Hepatocyte (in vitro differentiated cells): ENCODE data around the gene RPUSD4. TPM values are rescaled to one million over a fixed set of nuclear protein-coding genes. Genes with fewer than 3 reads are reported as not detected.
A peak's percentile ranks its signal among the peaks of the same experiment; 100 is the strongest.

Experiments used
- DNase-seq: peaks from one replicate; pipeline ENCODE4 v3.0.0-alpha.2; 2016; ENCODE audit warnings: low spot score
- H2AFZ ChIP-seq: fragments of 200-600 bp; sonication (generic); 2 replicates; pipeline ENCODE4 v1.6.0; 2016; ENCODE audit warnings: antibody characterized with exemption, mild to moderate bottlenecking
- H3K27ac ChIP-seq: fragments of 200-600 bp; sonication (generic); 2 replicates; pipeline ENCODE4 v1.5.1; 2016; ENCODE audit warnings: mild to moderate bottlenecking
- H3K27me3 ChIP-seq: fragments of 200-600 bp; sonication (generic); 2 replicates; pipeline ENCODE4 v1.6.1; 2016
- H3K36me3 ChIP-seq: fragments of 200-600 bp; sonication (generic); replicated peaks from 2 replicates; pipeline ENCODE4 v1.5.1; 2016; ENCODE audit warnings: low read depth; ENCODE audit not compliant: insufficient read depth
- H3K4me1 ChIP-seq: fragments of 200-600 bp; sonication (generic); 2 replicates; pipeline ENCODE4 v1.5.1; 2016; ENCODE audit warnings: mild to moderate bottlenecking, moderate library complexity; ENCODE audit not compliant: insufficient read depth
- H3K4me2 ChIP-seq: fragments of 200-600 bp; sonication (generic); 2 replicates; pipeline ENCODE4 v1.6.0; 2016
- H3K4me3 ChIP-seq: fragments of 200-600 bp; sonication (generic); 2 replicates; pipeline ENCODE4 v1.5.1; 2016; ENCODE audit warnings: mild to moderate bottlenecking
- H3K79me2 ChIP-seq: fragments of 200-600 bp; sonication (generic); 2 replicates; pipeline ENCODE4 v1.6.0; 2017; ENCODE audit warnings: mild to moderate bottlenecking
- H3K9me2 ChIP-seq: fragments of 200-600 bp; sonication (generic); replicated peaks from 2 replicates; pipeline ENCODE4 v1.6.0; 2017; ENCODE audit warnings: mild to moderate bottlenecking; ENCODE audit not compliant: insufficient read depth
- H3K9me3 ChIP-seq: fragments of 200-600 bp; sonication (generic); 2 replicates; pipeline ENCODE4 v1.5.1; 2016; ENCODE audit warnings: low read depth, mild to moderate bottlenecking
- H4K20me1 ChIP-seq: fragments of 200-600 bp; sonication (generic); 2 replicates; pipeline ENCODE4 v1.6.0; 2016; ENCODE audit warnings: mild to moderate bottlenecking; ENCODE audit not compliant: insufficient read depth, poor library complexity, severe bottlenecking
- EZH2 ChIP-seq: fragments of 200-600 bp; sonication (generic); IDR thresholded peaks from 2 replicates; pipeline ENCODE4 v1.6.1; 2016; ENCODE audit warnings: antibody characterized with exemption, mild to moderate bottlenecking, borderline replicate concordance
- EZH2phosphoT487 ChIP-seq: fragments of 200-600 bp; sonication (generic); IDR thresholded peaks from one replicate; pipeline ENCODE4 v1.6.1; 2018; ENCODE audit warnings: antibody characterized with exemption, mild to moderate bottlenecking, low read depth, moderate library complexity; ENCODE audit not compliant: unreplicated experiment, severe bottlenecking
- WGBS: methylation state at CpG from one replicate; pipeline ENCODE4 v1.1.6; 2016; ENCODE audit warnings: low lambda C conversion rate; ENCODE audit errors: missing lambda C conversion rate; 5-methylcytosine and 5-hydroxymethylcytosine counted together
- polyA plus RNA-seq: library from polyadenylated mRNA; unstranded; fragments of >200 nt; fragmentation: Nextera tagmentation; extraction: Ambion mirVana; gene quantifications from 2 replicates; pipeline ENCODE4 v1.2.1, GENCODE V29; 2016
- total RNA-seq: library from RNA; depleted of rRNA; stranded (reverse); fragments of >200 nt; gene quantifications from 2 replicates; pipeline ENCODE4 v1.2.3, GENCODE V29; 2014
- TF ChIP-seq, protein P1 (sequence below): fragments of 200-600 bp; sonication (generic); IDR thresholded peaks from 2 replicates; pipeline ENCODE4 v1.5.1; 2016; ENCODE audit warnings: antibody characterized with exemption, mild to moderate bottlenecking; ENCODE audit not compliant: poor library complexity

RPUSD4 gene
- total and polyA plus RNA-seq, 2 experiments from 2014 or later: 16.5 to 26.4 TPM

- no peak for TF ChIP-seq EZH2
- no peak for TF ChIP-seq EZH2phosphoT487
- TF ChIP-seq, protein P1, sequence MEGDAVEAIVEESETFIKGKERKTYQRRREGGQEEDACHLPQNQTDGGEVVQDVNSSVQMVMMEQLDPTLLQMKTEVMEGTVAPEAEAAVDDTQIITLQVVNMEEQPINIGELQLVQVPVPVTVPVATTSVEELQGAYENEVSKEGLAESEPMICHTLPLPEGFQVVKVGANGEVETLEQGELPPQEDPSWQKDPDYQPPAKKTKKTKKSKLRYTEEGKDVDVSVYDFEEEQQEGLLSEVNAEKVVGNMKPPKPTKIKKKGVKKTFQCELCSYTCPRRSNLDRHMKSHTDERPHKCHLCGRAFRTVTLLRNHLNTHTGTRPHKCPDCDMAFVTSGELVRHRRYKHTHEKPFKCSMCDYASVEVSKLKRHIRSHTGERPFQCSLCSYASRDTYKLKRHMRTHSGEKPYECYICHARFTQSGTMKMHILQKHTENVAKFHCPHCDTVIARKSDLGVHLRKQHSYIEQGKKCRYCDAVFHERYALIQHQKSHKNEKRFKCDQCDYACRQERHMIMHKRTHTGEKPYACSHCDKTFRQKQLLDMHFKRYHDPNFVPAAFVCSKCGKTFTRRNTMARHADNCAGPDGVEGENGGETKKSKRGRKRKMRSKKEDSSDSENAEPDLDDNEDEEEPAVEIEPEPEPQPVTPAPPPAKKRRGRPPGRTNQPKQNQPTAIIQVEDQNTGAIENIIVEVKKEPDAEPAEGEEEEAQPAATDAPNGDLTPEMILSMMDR: no peak
- DNase-seq: no peak
- H3K27ac ChIP-seq: no peak overlapping the region
- H3K27me3 ChIP-seq: no peaks in the 10 kb centered on the region
- no peak overlapping the region for H2AFZ ChIP-seq
- H3K9me3 ChIP-seq: no peaks in the 10 kb centered on the region
- H3K4me3 ChIP-seq: no peak overlapping the region
- peak overlapping the region; percentile 37 for H3K4me2 ChIP-seq
- H4K20me1 ChIP-seq: no peaks in the 10 kb centered on the region
- H3K36me3 ChIP-seq: no peaks in the 10 kb centered on the region
- H3K9me2 ChIP-seq: no peaks in the 10 kb centered on the region
- peaks cover 8% of the 10 kb centered on the region for H3K4me1 ChIP-seq
- 59% methylated on average over 22 of the region's 26 CpGs for WGBS
- H3K79me2 ChIP-seq: no peaks in the 10 kb centered on the region
Observed at GRCh38 chr11:126185259-126186024, 26.0 kb downstream of the RPUSD4 start.

- no peak overlapping the region for H3K4me2 ChIP-seq
- H3K27ac ChIP-seq: no peak overlapping the region
- no peaks in the 10 kb centered on the region for H3K36me3 ChIP-seq
- no peak overlapping the region for H2AFZ ChIP-seq
- no peaks in the 10 kb centered on the region for H4K20me1 ChIP-seq
- no peak for DNase-seq
- TF ChIP-seq EZH2phosphoT487 (no peak), EZH2 (no peak)
- TF ChIP-seq, protein P1: no peak
- no peak overlapping the region for H3K4me3 ChIP-seq
- no peaks in the 10 kb centered on the region for H3K79me2 ChIP-seq
- 94% methylated on average over 11 of the region's 11 CpGs for WGBS
- no peaks in the 10 kb centered on the region for H3K27me3 ChIP-seq
- no peaks in the 10 kb centered on the region for H3K9me2 ChIP-seq
- H3K4me1 ChIP-seq: peaks cover 8% of the 10 kb centered on the region
- H3K9me3 ChIP-seq: no peaks in the 10 kb centered on the region
Observed at GRCh38 chr11:126182787-126183445, 28.5 kb downstream of the RPUSD4 start.

- Histone ChIP-seq H3K36me3 (no peaks in the 10 kb centered on the region), H3K9me3 (no peaks in the 10 kb centered on the region), H3K9me2 (no peaks in the 10 kb centered on the region), H3K4me1 (peaks cover 8% of the 10 kb centered on the region), H3K4me2 (no peak overlapping the region), H3K4me3 (no peak overlapping the region), H3K79me2 (no peaks in the 10 kb centered on the region), H3K27me3 (no peaks in the 10 kb centered on the region), H4K20me1 (no peaks in the 10 kb centered on the region), H3K27ac (no peak overlapping the region), H2AFZ (no peak overlapping the region)
- TF ChIP-seq EZH2: no peak
- TF ChIP-seq, protein P1: no peak
- TF ChIP-seq EZH2phosphoT487: no peak
- no peak for DNase-seq
- 81% methylated on average over 11 of the region's 13 CpGs for WGBS
Observed at GRCh38 chr11:126181939-126182730, 29.3 kb downstream of the RPUSD4 start.
